HG03558 (cell line): ENCODE results near the gene IL17REL.

ENCODE experiments used
- ATAC-seq: cut with Tn5 transposase; IDR thresholded peaks from one replicate; pipeline ENCODE4 v1.9.1; 2021; ENCODE audit warnings: moderate number of reproducible peaks; ENCODE audit not compliant: unreplicated experiment; ENCODE audit errors: extremely low read depth

IL17REL gene

DNA sequence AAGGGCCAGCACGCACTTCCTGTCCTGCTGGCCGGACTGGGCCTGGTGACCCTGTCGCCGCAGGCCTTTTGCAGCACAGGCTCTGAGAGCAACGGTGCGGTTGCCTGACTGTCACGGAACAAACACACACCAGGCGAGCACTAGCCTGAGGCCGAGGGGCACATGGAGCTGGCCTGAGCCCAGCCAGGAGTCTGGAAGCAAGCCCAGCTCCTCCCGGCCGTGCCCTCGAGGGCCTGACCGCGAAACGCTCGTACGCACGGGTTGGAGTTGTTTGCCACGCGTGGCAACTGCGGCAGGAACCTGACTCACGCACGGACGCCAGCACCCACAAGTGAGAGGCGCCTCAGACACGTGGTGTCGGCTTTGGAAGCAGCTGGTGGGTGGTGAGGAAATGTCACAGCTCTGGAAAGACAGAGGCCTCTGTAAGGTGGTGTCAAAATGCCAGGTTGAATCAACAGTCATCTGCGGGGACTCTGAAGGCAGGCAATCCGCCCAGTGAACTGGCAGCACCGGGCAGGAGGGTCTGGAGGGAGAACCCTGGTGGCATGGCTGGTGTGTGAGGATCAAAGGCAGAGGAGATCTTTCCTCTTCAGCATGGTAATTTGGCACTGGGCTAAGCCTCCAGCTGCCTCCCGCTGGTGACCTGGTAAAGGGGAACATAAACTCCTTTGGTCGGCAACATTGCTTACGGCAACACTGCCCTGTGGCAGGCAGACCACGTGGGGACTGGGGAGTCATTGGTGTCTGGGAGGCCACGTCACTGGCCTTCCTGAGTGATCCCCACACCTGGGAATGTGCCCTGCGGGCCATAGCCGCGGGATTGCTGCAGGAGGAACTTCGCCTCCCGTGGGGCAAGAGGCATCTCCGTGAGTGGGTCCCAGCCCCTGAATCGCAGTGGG is 15.3 kb upstream of the IL17REL start:
- ATAC-seq: no peak

GRCh38 chr22:50025993-50026392 is 13.4 kb upstream of the IL17REL start:
- ATAC-seq: no peak

DNA sequence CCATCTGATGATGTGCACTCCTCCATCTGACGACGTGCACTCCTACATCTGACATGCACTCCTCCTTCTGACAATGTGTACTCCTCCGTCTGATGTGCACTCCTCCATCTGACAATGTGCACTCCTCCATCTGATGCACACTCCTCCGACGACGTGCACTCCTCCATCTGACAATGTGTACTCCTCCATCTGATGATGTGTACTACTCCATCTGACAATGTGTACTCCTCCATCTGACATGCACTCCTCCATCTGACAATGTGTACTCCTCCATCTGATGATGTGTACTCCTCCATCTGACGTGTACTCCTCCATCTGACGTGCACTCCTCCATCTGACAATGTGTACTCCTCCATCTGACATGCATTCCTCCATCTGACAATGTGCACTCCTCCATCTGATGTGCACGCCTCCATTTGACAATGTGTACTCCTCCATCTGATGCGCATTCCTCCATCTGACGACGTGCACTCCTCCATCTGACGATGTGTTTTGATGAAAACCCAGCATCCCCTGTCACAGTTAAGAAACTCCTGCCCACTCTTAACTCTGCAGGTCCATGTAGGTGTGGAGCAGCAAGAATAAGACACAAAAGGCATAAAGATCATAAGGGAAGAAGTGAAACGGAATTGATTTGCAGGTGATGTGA is 9.7 kb upstream of the IL17REL start:
- no peak for ATAC-seq

GRCh38 chr22:50020606-50021005 is 8.0 kb upstream of the IL17REL start:
- ATAC-seq: no peak

DNA sequence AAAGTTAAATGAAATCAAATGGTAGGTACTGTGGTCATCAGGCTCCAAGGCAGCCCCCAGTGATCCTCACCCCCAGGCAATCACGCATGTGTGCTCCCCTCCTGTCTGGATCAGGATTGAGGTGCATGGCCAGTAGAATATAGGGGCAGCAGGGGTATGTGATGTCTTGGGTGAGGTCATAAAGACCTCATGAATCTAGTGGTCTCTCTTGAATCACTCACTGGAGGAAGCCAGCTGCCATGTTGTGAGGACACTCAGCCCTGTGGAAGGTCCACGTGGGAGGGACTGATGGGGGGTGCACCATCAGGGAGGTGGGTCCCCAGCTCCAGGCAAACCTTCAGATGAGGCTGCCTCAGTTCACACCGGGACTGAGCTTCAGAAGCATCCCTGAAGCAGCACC is 6.8 kb upstream of the IL17REL start:
- ATAC-seq: no peak

DNA sequence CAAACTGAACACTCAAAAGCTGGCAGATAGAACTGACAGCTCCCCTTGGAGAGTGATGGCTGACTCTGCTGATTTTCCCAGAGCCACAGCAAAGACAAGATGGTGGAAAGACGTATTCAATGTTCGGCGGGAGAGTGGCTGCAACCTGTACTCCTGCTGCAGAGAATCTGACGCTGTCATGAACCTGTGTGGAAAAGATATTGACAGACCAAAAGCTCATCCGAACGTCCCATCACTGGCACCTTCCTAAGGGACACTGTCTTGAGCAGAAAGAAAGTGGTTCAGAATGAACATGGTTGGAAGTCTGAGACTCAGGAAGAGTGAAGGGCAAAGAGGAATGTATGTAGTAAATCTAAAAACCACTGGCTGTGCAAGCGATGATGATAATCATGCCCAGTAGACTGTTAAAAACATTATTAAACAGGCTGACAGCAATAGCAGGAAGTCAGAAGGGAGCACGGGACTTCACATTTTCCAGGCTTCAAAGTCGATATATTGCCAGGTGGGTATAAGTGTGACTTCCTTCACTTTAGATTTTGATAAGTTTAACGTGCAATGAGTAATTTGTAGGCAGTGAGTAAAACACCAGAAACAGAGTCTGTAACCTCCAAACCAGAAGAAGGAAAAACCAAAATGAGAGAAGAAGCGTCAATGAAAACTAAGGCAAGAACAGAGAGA is 6.2 kb upstream of the IL17REL start:
- no peak for ATAC-seq

DNA sequence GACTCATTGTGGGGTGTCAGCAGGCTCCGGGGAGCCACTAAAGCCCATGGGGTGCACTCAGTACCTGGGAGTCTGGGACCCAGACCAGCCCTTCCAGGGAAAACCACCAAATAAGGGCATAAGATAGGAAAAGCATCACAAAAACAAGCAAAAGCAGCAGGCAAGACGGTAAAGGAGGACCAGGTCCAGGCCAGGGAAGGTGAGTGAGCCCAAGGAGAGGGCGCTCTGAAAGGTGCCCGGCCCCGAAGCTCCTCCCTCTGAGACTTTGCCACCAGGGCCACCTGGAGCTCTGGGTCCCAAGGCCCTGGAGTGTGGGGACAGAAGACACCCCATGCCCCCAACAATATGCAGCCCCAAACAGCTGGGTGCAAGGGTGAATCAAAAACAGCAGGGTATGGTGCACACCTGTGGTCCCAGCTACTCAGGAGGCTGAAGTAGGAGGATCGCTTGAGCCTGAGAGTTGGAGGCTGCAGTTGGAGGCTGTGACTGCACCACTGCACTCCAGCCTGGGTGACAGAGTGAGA is 5.2 kb upstream of the IL17REL start:
- no peak for ATAC-seq

DNA sequence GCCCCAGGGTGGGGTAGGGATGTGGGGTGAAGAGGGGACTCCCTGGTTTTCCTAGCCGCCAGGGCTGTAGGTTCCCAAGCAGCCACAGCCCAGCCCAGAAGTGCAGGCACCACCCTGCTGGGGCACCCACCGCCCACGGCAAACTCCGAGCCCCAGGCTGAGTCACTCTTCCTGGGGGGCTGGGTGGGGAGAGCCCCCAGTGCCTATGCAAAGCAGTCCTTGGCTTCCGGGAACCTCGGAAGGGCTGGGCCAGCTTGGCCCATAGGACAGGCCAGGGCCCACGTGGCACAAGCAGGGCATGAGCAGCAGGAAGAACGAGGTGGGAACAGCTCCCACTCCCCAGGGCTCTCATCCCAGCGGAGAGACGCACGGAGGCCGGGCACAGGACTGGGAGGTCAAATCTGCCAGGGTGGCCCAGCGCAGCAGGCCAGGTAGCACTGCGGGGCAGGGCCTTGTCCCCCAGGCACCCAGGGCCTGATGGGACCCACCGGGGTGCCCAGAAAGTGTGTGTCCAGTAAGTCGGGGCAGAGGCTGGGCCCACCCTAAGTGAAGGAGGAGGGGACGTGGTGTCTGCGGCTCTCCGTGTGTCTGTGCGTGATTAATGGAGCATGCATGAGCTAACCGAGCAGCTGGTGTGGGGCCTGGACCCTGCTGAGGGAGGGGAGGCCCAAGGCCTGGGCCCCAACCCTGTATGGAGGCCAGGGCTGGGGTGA is 4.6 kb upstream of the IL17REL start:
- no peak for ATAC-seq

DNA sequence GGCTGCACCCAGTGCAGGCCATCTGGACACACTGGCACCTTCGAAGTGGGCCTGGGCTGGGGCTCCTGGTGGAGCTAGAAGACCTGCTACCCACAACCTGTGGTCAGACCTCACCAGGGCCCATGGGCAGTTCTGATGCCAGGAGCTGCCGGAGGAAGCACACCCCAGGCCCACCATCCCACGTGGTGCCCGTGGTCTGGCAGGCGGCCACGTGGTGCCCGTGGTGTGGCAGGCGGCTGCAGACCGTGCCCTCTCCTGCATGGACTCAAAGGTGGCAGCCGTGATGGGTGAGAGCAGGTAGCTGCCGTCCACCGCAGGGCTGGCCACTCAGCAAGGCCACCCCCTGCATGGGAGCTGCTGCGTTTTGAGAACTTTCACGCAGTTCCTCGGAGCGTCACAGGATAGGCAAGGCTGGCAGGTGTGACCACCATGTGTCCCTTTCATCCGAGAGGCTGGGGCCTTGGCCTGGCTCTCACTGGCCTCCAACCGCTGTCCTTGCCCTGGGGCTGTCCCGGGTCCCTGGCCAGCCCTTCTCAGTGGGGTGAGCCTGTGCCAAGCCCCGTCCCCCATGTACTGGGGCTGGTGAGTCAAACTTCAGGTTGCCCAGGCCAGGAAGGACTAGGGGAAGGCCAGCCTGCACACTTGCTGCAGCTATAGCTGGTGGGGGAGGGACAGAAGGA is 3.9 kb upstream of the IL17REL start:
- ATAC-seq: no peak

DNA sequence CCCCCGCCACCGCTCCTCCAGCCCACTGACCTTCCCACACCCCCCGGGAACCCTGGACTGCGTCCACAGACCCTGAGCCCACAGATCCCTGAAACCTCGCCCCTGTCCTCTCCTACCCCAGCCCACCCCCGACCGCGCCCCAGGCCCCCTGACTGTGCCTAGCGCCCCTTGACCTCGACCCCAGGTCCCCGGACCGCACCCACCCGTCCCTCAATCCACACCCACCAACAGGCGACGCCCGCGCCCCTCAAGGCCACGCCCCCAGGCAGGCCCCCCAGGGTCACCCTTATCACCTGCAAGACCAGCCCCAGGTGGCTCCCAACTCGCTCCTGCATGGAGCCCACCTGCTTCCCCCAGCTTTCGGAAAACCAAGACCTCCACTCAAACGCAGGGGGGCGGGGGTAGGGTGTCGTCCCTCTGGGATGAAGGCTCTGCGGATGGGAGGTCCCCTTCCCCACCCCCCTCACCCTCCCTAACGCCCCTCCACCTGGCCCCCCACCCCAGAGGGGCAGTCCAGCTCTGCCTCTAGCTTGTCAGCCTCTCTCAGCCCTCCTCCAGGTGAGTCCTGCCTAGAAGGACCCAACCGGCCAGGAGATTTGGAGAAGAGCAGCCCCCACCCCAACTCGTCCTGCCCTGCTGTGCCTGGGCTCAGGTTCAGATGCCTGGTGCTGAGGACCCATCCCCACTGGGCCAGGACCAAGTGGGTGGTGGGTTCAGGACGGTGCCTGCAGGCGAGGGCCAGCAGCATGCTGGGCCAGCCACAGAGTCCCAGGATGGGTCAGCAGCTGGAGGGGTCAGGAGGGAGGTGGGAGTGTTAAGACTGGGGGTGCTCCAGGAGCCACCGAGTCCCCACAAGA is 3.1 kb upstream of the IL17REL start:
- no peak for ATAC-seq

- ATAC-seq: no peak
Observed at GRCh38 chr22:50014655-50015401, 2.3 kb upstream of the IL17REL start.

- ATAC-seq: no peak
Observed at GRCh38 chr22:50014053-50014501, 1.5 kb upstream of the IL17REL start.

DNA sequence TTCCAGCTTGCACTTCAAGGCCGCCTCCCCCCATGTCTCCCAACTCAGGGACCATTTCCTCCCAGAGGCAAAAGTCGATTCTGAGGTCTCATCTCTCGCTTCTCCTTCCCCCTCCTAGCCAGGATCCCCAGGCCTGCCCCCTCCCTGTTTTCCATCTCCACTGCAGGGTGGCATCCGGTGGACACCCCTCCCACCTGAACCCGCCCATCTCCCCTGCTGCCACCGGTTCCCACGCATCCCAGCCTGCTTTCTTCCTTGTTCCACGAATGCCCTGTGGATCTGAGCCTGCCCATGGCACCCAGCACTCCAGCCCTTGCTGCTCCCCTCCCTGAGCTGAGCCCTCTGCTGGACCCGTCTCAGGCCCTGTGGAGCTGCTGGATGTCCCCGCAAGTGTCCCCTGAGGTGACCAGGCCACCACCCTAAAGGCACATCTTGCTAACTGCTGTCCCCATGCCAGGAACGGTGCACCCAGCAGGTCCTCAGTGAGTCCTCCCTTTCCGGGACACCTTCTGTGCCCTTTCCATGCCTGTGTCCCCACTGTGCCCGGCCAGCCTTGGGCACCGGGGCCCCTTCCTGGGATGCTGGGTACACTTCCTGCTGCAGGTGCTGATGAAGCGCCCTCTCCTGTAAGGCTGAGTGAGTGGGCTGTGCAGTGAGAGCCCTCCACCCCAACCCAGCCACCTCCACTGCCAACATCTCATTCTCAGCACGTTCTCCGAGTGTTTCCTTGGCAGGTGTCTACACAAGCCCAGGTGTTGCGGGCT is 936 bp downstream of the IL17REL start:
- no peak for ATAC-seq

DNA sequence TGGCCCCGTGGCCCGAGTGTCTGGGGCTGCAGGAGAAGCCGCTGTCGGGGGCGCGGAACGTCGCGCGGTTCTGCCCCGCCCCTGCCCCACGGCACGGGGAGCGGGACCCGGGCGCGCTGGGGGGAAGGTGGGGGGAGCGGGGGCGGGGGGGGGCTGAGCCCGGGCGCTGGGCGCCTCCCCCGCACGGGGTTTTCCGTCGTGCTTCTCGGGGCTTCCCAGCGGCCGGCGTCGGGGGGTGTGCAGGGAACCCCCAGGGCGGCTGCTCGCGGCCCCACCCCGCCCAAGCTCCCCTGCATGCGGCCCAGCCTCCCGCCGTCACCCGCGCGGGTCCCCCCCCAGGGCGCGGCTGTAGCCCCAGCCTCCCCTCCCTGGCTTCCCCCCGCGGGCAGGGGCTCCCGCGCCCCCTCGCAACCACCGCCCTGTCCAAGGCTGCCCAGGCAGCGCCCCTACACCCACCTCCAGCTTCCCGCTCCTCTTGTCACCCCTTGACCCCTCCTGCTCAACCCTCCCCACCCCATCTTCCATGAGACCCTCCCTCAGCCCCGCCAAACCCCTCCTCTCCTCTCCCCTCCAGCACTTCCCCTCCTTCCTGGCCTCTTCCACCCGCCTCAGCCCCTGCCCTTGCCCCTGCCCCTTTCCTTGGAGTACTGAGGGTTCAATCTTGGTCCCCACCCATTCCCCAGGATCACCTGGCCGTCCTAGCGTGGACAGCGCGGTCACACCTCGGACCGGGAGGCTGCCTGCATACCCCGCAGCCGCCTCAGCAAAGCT is 1.7 kb downstream of the IL17REL start:
- ATAC-seq: no peak

GRCh38 chr22:50009765-50010675 is 2.5 kb downstream of the IL17REL start:
- ATAC-seq: no peak

- no peak for ATAC-seq
Observed at GRCh38 chr22:50009251-50009650, 3.3 kb downstream of the IL17REL start.
